ENCODE results near the gene LMAN1L. TPM values are rescaled to one million over a fixed set of nuclear protein-coding genes. Genes with fewer than 3 reads are reported as not detected.

The LMAN1L gene
- total RNA-seq, 4 donors from 2014 or later, result 0.29 to 1.3 TPM; not detected in 2

GRCh38 chr15:74837482-74838136 is 25.0 kb downstream of the LMAN1L start:
- no peak for DNase-seq (ENCODE audit: low spot score in 2 of 2)
- TF ChIP-seq, protein P1, sequence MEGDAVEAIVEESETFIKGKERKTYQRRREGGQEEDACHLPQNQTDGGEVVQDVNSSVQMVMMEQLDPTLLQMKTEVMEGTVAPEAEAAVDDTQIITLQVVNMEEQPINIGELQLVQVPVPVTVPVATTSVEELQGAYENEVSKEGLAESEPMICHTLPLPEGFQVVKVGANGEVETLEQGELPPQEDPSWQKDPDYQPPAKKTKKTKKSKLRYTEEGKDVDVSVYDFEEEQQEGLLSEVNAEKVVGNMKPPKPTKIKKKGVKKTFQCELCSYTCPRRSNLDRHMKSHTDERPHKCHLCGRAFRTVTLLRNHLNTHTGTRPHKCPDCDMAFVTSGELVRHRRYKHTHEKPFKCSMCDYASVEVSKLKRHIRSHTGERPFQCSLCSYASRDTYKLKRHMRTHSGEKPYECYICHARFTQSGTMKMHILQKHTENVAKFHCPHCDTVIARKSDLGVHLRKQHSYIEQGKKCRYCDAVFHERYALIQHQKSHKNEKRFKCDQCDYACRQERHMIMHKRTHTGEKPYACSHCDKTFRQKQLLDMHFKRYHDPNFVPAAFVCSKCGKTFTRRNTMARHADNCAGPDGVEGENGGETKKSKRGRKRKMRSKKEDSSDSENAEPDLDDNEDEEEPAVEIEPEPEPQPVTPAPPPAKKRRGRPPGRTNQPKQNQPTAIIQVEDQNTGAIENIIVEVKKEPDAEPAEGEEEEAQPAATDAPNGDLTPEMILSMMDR (IDR thresholded peaks at IDR 0.05), result no peak
- TF ChIP-seq POLR2A (IDR thresholded peaks at IDR 0.05), result no peak
- intact Hi-C loops (cut with DNase I; ENCODE audit: low total_unique reads), result no loop called here
- H3K4me3 ChIP-seq (ENCODE audit: low read depth, poor library complexity, severe bottlenecking), result no peak overlapping the region
- 78 to 86% methylated on average over 15 of the region's 15 CpGs for WGBS, 2 donors

DNA sequence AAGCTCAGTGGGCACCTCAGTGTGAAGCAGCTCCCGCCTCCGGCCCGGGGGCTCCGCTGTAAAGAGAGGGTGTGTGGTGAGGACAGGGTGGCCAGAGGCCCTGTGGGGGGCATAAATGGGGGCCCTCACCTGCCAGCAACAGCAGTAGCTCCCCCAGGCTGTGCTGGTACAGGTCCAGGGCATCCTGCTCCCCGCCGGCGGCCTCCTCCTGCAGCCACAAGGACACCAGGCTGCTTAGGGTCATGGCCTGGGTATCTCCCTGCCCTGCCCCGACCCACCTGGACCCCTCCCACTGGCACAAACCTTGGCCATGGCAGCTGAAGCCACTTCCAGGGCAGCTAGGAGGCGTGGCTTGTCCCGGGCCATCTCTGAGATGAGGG is 25.5 kb downstream of the LMAN1L start:
- intact Hi-C loops (cut with DNase I; ENCODE audit: low total_unique reads), result no loop called here
- DNase-seq (ENCODE audit: low spot score in 2 of 2), result no peak
- TF ChIP-seq, protein P1 (IDR thresholded peaks at IDR 0.05), result no peak
- no peak for TF ChIP-seq POLR2A (IDR thresholded peaks at IDR 0.05)

DNA sequence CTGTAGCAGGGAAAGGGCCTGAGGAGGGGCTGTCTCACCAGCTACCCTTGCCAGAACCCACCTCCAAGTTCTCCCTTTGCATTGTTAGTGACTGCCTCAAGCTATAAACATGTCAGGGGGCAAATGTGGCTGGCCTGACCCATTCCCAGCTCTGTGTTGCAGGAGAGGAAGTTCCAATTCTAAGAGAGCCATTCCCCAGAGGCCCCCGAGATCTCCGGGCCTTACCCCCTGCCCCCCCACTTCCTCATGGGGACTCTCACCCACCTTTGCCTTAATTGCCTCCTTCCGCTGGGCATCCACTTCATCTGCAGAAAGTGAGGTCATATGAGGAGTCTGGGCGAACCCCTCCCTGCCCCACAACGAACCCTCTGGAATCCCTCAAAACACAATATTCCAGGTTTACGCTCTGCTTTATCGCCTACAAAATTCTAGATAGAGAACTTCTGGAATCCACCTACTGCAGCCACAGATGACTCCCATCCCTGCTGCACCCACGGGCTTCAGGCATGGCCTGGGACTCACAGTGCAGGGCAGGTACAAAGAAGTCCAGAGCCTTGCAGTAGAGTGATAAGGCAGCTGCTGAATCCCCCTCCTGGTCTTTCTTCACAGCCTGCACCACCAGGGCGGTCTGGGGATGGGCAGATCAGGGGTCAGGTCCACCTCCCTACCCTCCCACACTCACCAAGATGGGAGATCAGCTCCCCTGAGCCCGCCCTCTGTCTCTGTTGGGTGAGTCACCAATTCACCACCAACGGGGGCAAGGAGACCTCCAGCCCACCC is 26.3 kb downstream of the LMAN1L start:
- WGBS, 2 donors, result 88 to 89% methylated on average over 11 of the region's 11 CpGs
- DNase-seq (ENCODE audit: low spot score in 2 of 2), result no peak
- H3K4me3 ChIP-seq (ENCODE audit: low read depth, poor library complexity, severe bottlenecking), result no peak overlapping the region
- TF ChIP-seq, protein P1 (IDR thresholded peaks at IDR 0.05), result no peak
- no peak for TF ChIP-seq POLR2A (IDR thresholded peaks at IDR 0.05)
- intact Hi-C loops (cut with DNase I; ENCODE audit: low total_unique reads), result no loop called here

More for the DNA sequence above, 25.5 kb downstream of the LMAN1L start:
- 88 to 97% methylated on average over 7 to 10 of the region's 10 CpGs for WGBS, 2 donors
- H3K4me3 ChIP-seq (ENCODE audit: low read depth, poor library complexity, severe bottlenecking), result no peak overlapping the region

DNA sequence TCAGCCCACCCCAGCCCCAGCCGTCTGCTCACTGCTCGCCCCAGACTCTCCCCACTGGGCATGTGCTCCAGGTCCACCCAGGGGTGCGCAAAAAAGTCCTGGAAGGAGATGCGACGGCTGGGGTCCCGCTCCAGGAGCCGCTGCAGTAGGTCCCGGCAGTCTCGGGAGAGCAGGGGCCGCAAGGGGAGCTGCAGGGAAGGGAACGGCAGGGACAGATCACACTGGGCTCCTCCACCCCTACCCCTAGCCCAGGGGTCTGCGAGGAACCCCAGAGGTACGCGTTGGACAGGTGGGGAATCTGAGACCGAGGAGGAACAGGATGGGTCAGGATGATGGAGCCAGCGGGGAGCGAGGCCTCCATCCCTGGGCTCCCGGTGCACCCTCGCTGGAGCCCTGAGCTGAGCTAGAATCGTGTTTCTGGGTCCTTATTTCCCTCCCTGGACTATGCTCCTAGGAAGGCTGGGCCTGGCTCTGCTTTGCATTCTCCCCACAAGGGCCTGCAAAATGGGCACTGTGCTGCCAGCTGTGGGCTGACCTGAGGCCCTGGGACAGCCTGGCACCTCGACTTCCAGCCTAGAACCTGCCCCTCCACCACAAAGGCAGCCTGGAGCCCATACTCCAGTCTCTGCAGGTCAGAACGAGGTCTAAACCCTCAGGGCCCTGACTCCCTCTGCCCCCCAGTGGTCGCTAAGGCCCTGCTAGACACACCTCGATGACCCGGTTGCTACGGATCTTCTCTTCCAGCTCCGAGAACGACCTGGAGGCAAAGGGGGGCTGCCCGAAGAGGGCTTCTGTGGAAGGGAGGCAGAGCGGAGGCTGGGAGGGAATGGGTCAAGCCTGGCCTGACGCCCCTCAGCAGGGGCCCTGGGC is 27.1 kb downstream of the LMAN1L start:
- TF ChIP-seq, protein P1 (IDR thresholded peaks at IDR 0.05), result no peak
- no peak for TF ChIP-seq POLR2A (IDR thresholded peaks at IDR 0.05)
- WGBS, 2 donors, result 86% methylated on average over 31 of the region's 31 CpGs
- H3K4me3 ChIP-seq (ENCODE audit: low read depth, poor library complexity, severe bottlenecking), result no peak overlapping the region
- no peak for DNase-seq (ENCODE audit: low spot score in 2 of 2)
- intact Hi-C loops (cut with DNase I; ENCODE audit: low total_unique reads), result loop anchor here (10.0 kb wide), 1 partner anchor 55 kb away; the partner anchor contains the start of gene MPI

- no peak for DNase-seq (ENCODE audit: low spot score in 2 of 2)
- TF ChIP-seq, protein P1 (IDR thresholded peaks at IDR 0.05), result no peak
- TF ChIP-seq POLR2A (IDR thresholded peaks at IDR 0.05), result no peak
- intact Hi-C loops (cut with DNase I; ENCODE audit: low total_unique reads), result loop anchor here (10.0 kb wide), 1 partner anchor 54 kb away; the partner anchor contains the start of gene MPI
- H3K4me3 ChIP-seq (ENCODE audit: low read depth, poor library complexity, severe bottlenecking), result no peak overlapping the region
- WGBS, 2 donors, result 79 to 86% methylated on average over 9 of the region's 9 CpGs
Measured at GRCh38 chr15:74840851-74841775, 28.5 kb downstream of the LMAN1L start.
